Ammon's horn (tissue), 1 donor: Measurements from ENCODE around the gene ELMO1.

ENCODE experiments used
- DNase-seq: peaks from one replicate; pipeline ENCODE4 v3.0.0-alpha.2; 2016; ENCODE audit warnings: low spot score

The ELMO1 gene

GRCh38 chr7:36949711-36950600, 498.7 kb downstream of the ELMO1 start:
- DNase-seq, result peak; percentile 56

- DNase-seq, result no peak
These were observed 502.3 kb downstream of the ELMO1 start for GRCh38 chr7:36946401-36946739.

- no peak for DNase-seq
These were observed 502.9 kb downstream of the ELMO1 start for GRCh38 chr7:36945612-36946400.

- DNase-seq, result no peak
These were observed 503.8 kb downstream of the ELMO1 start for GRCh38 chr7:36944838-36945237.

GRCh38 chr7:36943591-36944435, 504.9 kb downstream of the ELMO1 start:
- no peak for DNase-seq

- DNase-seq, result no peak
These were observed 505.7 kb downstream of the ELMO1 start for GRCh38 chr7:36942955-36943354.

- DNase-seq, result no peak
These were observed 506.1 kb downstream of the ELMO1 start for GRCh38 chr7:36942541-36942940.

GRCh38 chr7:36942025-36942424, 506.6 kb downstream of the ELMO1 start:
- DNase-seq, result no peak

- DNase-seq, result no peak
These were observed 507.3 kb downstream of the ELMO1 start for GRCh38 chr7:36941359-36941758.

GRCh38 chr7:36939816-36940215, 508.8 kb downstream of the ELMO1 start:
- no peak for DNase-seq

- no peak for DNase-seq
These were observed 510.7 kb downstream of the ELMO1 start for GRCh38 chr7:36937754-36938563.

GRCh38 chr7:36931892-36932291, 516.8 kb downstream of the ELMO1 start:
- DNase-seq, result no peak

- DNase-seq, result no peak
These were observed 518.9 kb downstream of the ELMO1 start for GRCh38 chr7:36929791-36930190.

- DNase-seq, result no peak
These were observed 519.9 kb downstream of the ELMO1 start for GRCh38 chr7:36928718-36929117.

GRCh38 chr7:36928311-36928710, 520.4 kb downstream of the ELMO1 start:
- no peak for DNase-seq

- DNase-seq, result no peak
These were observed 523.0 kb downstream of the ELMO1 start for GRCh38 chr7:36925691-36926090.

- no peak for DNase-seq
These were observed 523.5 kb downstream of the ELMO1 start for GRCh38 chr7:36925207-36925606.

- no peak for DNase-seq
These were observed 524.7 kb downstream of the ELMO1 start for GRCh38 chr7:36923943-36924436.

GRCh38 chr7:36923185-36923584, 525.5 kb downstream of the ELMO1 start:
- no peak for DNase-seq

GRCh38 chr7:36920433-36920832, 528.2 kb downstream of the ELMO1 start:
- no peak for DNase-seq

GRCh38 chr7:36919738-36920137, 528.9 kb downstream of the ELMO1 start:
- DNase-seq, result no peak
